Upper lobe of right lung (tissue), 1 donor: Measurements from ENCODE around the gene HEPACAM2. TPM values are rescaled to one million over a fixed set of nuclear protein-coding genes. Genes with fewer than 3 reads are reported as not detected.

Experiments
- ATAC-seq: fragments of 200-7000 bp; cut with Tn5 transposase; one replicate; pipeline ENCODE4 v1.9.1; 2020; ENCODE audit warnings: mild to moderate bottlenecking, moderate library complexity
- DNase-seq: peaks from one replicate; pipeline ENCODE4 v3.0.0-alpha.2; 2020
- H3K27ac ChIP-seq: fragments of 200-600 bp; one replicate; pipeline ENCODE4 v1.8.0; 2022
- H3K27me3 ChIP-seq: fragments of 200-600 bp; one replicate; pipeline ENCODE4 v1.8.0; 2022; ENCODE audit warnings: mild to moderate bottlenecking
- H3K36me3 ChIP-seq: fragments of 200-600 bp; one replicate; pipeline ENCODE4 v1.8.0; 2022
- H3K4me1 ChIP-seq: fragments of 200-600 bp; one replicate; pipeline ENCODE4 v1.8.0; 2022
- H3K4me3 ChIP-seq: fragments of 200-600 bp; one replicate; pipeline ENCODE4 v1.8.0; 2022; ENCODE audit warnings: mild to moderate bottlenecking
- H3K9me3 ChIP-seq: fragments of 200-600 bp; one replicate; pipeline ENCODE4 v1.8.0; 2022
- CTCF ChIP-seq: fragments of 200-600 bp; IDR thresholded peaks from one replicate; pipeline ENCODE4 v1.8.0; 2022; ENCODE audit warnings: antibody characterized with exemption
- intact Hi-C: fragments of 100-400 bp; cut with DNase I; formaldehyde crosslinking; loops from one replicate; pipeline ENCODE4 v1.11.0; 2022
- long read RNA-seq: library from polyadenylated mRNA; unstranded; transcript quantifications from one replicate; pipeline ENCODE4 v2.0.0, GENCODE V29; 2021
- total RNA-seq: library from RNA; stranded (reverse); fragmentation: NEBNext Ultra II Directional; extraction: Animal tissue kit (Norgen Biotek cat#: 25700); gene quantifications from one replicate; pipeline ENCODE4 v1.2.1, GENCODE V29; 2021
- donor health status: DM: no; HTN: yes; CAD: no; lungs with severe emphysema.

The HEPACAM2 gene
- total RNA-seq, result not detected
- long read RNA-seq, result 0 reads

- DNase-seq (no peak), ATAC-seq (no peak)
- H3K27ac ChIP-seq, result no peak within 1 kb of the TSS
- no peak for TF ChIP-seq CTCF
- peaks cover under 1% of the 10 kb centered on the region for H3K4me1 ChIP-seq
- no peaks in the 10 kb centered on the region for H3K27me3 ChIP-seq
- no peaks in the 10 kb centered on the region for H3K36me3 ChIP-seq
- H3K4me3 ChIP-seq, result no peak within 1 kb of the TSS
- intact Hi-C loops, result no loop called here
- H3K9me3 ChIP-seq, result no peaks in the 10 kb centered on the region
Measured at GRCh38 chr7:93226310-93226709, at the start of gene HEPACAM2. Gene HEPACAM2 (minus strand): TSS chr7:93226469.

- intact Hi-C loops, result no loop called here
- H3K27me3 ChIP-seq, result no peaks in the 10 kb centered on the region
Measured at GRCh38 chr7:93265220-93265619, 39.0 kb upstream of the HEPACAM2 start.

GRCh38 chr7:93262535-93262934, 36.3 kb upstream of the HEPACAM2 start:
- Histone ChIP-seq H3K9me3 (no peaks in the 10 kb centered on the region), H3K36me3 (peaks cover 30% of the 10 kb centered on the region), H3K4me3 (no peak overlapping the region), H3K27me3 (no peaks in the 10 kb centered on the region), H3K27ac (no peak overlapping the region), H3K4me1 (no peaks in the 10 kb centered on the region)
- DNase-seq, result no peak
- no peak for ATAC-seq
- no peak for TF ChIP-seq CTCF
- intact Hi-C loops, result no loop called here

More at GRCh38 chr7:93265220-93265619, 39.0 kb upstream of the HEPACAM2 start:
- no peak for TF ChIP-seq CTCF
- Histone ChIP-seq H3K27ac (no peak overlapping the region), H3K36me3 (peaks cover 23% of the 10 kb centered on the region), H3K4me3 (no peak overlapping the region), H3K4me1 (no peaks in the 10 kb centered on the region), H3K9me3 (no peaks in the 10 kb centered on the region)
- DNase-seq (no peak), ATAC-seq (no peak)

- no peak overlapping the region for H3K4me3 ChIP-seq
- ATAC-seq (no peak), DNase-seq (no peak)
- H3K4me1 ChIP-seq, result no peaks in the 10 kb centered on the region
- no peaks in the 10 kb centered on the region for H3K9me3 ChIP-seq
- TF ChIP-seq CTCF, result no peak
- no peak overlapping the region for H3K27ac ChIP-seq
- peaks cover 32% of the 10 kb centered on the region for H3K36me3 ChIP-seq
- intact Hi-C loops, result no loop called here
- H3K27me3 ChIP-seq, result no peaks in the 10 kb centered on the region
Measured at GRCh38 chr7:93258661-93259060, 32.4 kb upstream of the HEPACAM2 start.

- Histone ChIP-seq H3K9me3 (no peaks in the 10 kb centered on the region), H3K4me1 (no peaks in the 10 kb centered on the region), H3K27ac (no peak overlapping the region), H3K27me3 (no peaks in the 10 kb centered on the region), H3K36me3 (peaks cover 14% of the 10 kb centered on the region), H3K4me3 (no peak overlapping the region)
- ATAC-seq (no peak), DNase-seq (no peak)
- no peak for TF ChIP-seq CTCF
- intact Hi-C loops, result no loop called here
Measured at GRCh38 chr7:93249491-93250148, 23.4 kb upstream of the HEPACAM2 start.
